ENCODE measurements around the gene PROM2. TPM values are rescaled to one million over a fixed set of nuclear protein-coding genes. Genes with fewer than 3 reads are reported as not detected.
"Not testable (repeated sequence)": the region's sequence is repeated elsewhere in the genome, so short reads cannot be mapped to it uniquely, and the experiment has no call there.

PROM2 gene
- total RNA-seq, 4 donors from 2014 or later = 59.7 to 184 (median 83.5) TPM

DNA sequence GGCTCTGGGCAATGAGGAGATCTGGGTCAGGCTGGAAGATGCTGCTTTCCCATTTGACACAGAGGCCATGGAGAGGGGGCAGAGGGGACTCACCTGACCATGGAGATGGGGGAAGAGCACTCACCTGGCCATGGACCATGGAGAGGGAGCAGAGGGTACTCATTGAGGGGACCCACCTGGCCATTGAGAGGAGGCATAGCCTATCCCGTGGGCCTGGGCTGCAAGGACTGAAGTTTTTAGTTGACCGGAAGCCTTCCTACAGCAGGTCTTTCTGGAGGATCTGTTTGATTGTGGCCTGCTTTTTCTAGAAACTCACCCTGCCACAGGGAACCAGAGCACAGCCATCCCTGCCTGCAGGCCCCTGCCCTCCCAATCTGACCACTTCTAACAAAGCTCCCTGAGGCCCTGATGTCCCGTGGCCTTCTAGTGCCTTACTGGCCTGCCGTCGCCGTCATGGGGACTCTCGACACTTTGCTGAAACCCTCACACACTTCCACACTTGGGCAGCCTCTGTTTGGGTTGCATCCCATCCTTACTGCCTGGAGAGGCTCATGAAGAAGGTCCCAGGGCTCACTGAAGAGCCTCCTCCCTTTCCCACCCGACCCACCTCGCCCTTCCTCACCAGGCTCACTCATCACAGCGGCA is 5.1 kb upstream of the PROM2 start:
- no peaks in the 10 kb centered on the region for H3K27me3 ChIP-seq
- WGBS, 2 donors = 85 to 93% methylated on average over 6 to 7 of the region's 10 CpGs
- no peak for DNase-seq
- no peaks in the 10 kb centered on the region for H3K9me3 ChIP-seq
- H3K4me3 ChIP-seq = no peak overlapping the region
- peaks cover 5 to 13% (median 5%) of the 10 kb centered on the region in 3 donors for H3K4me1 ChIP-seq
- TF ChIP-seq CTCF (IDR thresholded peaks at IDR 0.05) (no peak), POLR2A (IDR thresholded peaks at IDR 0.05) (no peak)
- no peak overlapping the region for H3K27ac ChIP-seq
- intact Hi-C loops (cut with DNase I) = no loop called here
- H3K36me3 ChIP-seq = no peaks in the 10 kb centered on the region

- intact Hi-C loops (cut with DNase I); H3K27ac ChIP-seq; H3K36me3 ChIP-seq; DNase-seq; H3K27me3 ChIP-seq; H3K4me3 ChIP-seq; H3K9me3 ChIP-seq: not testable (repeated sequence)
- 84 to 88% methylated on average over 4 to 5 of the region's 5 CpGs for WGBS, 2 donors
- peaks cover 5 to 14% (median 7%) of the 10 kb centered on the region in 3 donors for H3K4me1 ChIP-seq
These were observed 4.5 kb upstream of the PROM2 start for GRCh38 chr2:95269745-95270144.

- Histone ChIP-seq H3K9me3 (no peaks in the 10 kb centered on the region), H3K4me1 (peaks cover 5 to 20% (median 7%) of the 10 kb centered on the region in 3 donors), H3K27me3 (no peaks in the 10 kb centered on the region), H3K36me3 (no peaks in the 10 kb centered on the region), H3K27ac (no peak overlapping the region), H3K4me3 (no peak overlapping the region)
- WGBS, 2 donors = 79 to 95% methylated on average over 6 to 7 of the region's 8 CpGs
- TF ChIP-seq CTCF (IDR thresholded peaks at IDR 0.05) = no peak
- no peak for TF ChIP-seq POLR2A (IDR thresholded peaks at IDR 0.05)
- DNase-seq = no peak
- intact Hi-C loops (cut with DNase I) = no loop called here
These were observed 3.6 kb upstream of the PROM2 start for GRCh38 chr2:95270541-95271081.

DNA sequence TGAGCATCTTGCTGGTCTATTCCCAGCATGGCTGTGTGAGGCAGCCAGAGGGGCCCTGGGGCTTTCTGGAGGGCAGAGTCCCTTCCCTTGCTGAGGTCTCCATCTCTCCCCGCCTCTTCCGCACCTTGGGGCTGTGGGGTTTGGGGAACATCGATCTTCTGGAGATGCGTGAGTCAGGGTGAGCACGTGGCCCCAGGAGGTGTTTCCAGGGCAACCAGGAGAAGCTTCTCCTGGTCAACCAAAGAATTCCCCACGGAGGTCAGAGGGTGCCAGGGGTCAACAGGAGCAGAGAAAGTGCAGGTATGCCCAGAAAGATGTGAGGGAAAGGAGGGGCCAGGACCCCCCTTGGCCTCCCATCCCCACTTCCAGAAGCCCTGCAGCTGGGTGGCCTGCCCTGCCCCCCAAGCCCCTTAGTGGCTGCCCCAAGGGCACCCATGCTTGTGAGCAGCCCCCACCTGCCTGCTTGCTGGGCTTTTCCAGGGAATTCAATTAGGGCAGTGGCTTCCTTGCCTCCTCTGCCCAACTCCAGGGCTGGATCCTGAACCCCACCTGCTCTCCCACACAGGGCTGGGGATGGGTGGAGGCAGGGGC is 2.8 kb upstream of the PROM2 start:
- H3K4me3 ChIP-seq = no peak overlapping the region
- no peak for DNase-seq
- no peaks in the 10 kb centered on the region for H3K9me3 ChIP-seq
- no peaks in the 10 kb centered on the region for H3K27me3 ChIP-seq
- intact Hi-C loops (cut with DNase I) = no loop called here
- TF ChIP-seq CTCF (IDR thresholded peaks at IDR 0.05) (no peak), POLR2A (IDR thresholded peaks at IDR 0.05) (no peak)
- H3K4me1 ChIP-seq = peaks cover 8 to 28% (median 9%) of the 10 kb centered on the region in 3 donors
- WGBS, 2 donors = 93% methylated on average over 3 of the region's 6 CpGs; no CpG with 5 or more reads in 1 of the 2 donors
- no peaks in the 10 kb centered on the region for H3K36me3 ChIP-seq
- H3K27ac ChIP-seq = no peak overlapping the region

GRCh38 chr2:95272299-95272751 is 1.9 kb upstream of the PROM2 start:
- no peak overlapping the region for H3K27ac ChIP-seq
- WGBS, 2 donors = 79 to 91% methylated on average over 6 of the region's 6 CpGs
- H3K9me3 ChIP-seq = no peaks in the 10 kb centered on the region
- no peaks in the 10 kb centered on the region for H3K36me3 ChIP-seq
- H3K4me3 ChIP-seq = no peak overlapping the region
- no peak for DNase-seq
- no peak for TF ChIP-seq POLR2A (IDR thresholded peaks at IDR 0.05)
- no peak for TF ChIP-seq CTCF (IDR thresholded peaks at IDR 0.05)
- peaks cover 17 to 37% (median 17%) of the 10 kb centered on the region in 3 donors for H3K4me1 ChIP-seq
- intact Hi-C loops (cut with DNase I) = no loop called here
- H3K27me3 ChIP-seq = no peaks in the 10 kb centered on the region
